SK-N-SH (cell line): ENCODE measurements around the gene C1orf159. TPM values are rescaled to one million over a fixed set of nuclear protein-coding genes. Genes with fewer than 3 reads are reported as not detected.

Source experiments
- CTCF ChIA-PET: fragments of 300-600, 350-600 bp; formaldehyde crosslinking; extraction: SDS; loops from one replicate; lab custom pipeline; 2021; lab: Yijun Ruan, JAX
- POLR2A ChIA-PET: fragments of 350-600 bp; sonication (Branson Sonifier 250); formaldehyde crosslinking; extraction: SDS; loops from one replicate; lab custom pipeline; 2020; ENCODE audit warnings: antibody characterized with exemption, inconsistent platforms; lab: Yijun Ruan, JAX
- DNase-seq: peaks from one replicate; pipeline ENCODE4 v3.0.0; 2012
- H2AFZ ChIP-seq: fragments of 200-600 bp; sonication (generic); 2 replicates; pipeline ENCODE4 v1.8.1; 2016; ENCODE audit warnings: antibody characterized with exemption, mild to moderate bottlenecking, low read depth
- H3F3A ChIP-seq: fragments of 200-600 bp; sonication (generic); replicated peaks from 2 replicates; pipeline ENCODE3; 2016; ENCODE audit warnings: antibody characterized with exemption, mild to moderate bottlenecking; ENCODE audit not compliant: insufficient read depth
- H3K27ac ChIP-seq, 2 experiments: fragments of 200-500 bp in 1 of 2; fragments of 200-600 bp in 1 of 2; sonication (Bioruptor generic) in 1 of 2; sonication (generic), shearing (Covaris generic) in 1 of 2; 2 replicates each; pipeline versions ENCODE4 v1.5.1 to v1.6.1; 2014 to 2016; ENCODE audit warnings: low read depth in 2 of 2, inconsistent platforms in 1 of 2, low read length in 1 of 2, mild to moderate bottlenecking in 1 of 2, mixed read lengths in 1 of 2
- H3K27me3 ChIP-seq: fragments of 200-600 bp; sonication (generic), shearing (Covaris generic); 2 replicates; pipeline ENCODE4 v1.6.1; 2016; ENCODE audit warnings: mixed run types; ENCODE audit not compliant: insufficient read depth
- H3K36me3 ChIP-seq, 2 experiments: fragments of 200-500 bp in 1 of 2; fragments of 200-600 bp in 1 of 2; sonication (Bioruptor generic) in 1 of 2; sonication (generic) in 1 of 2; replicated peaks in 1 of 2; 2 replicates each; pipeline versions ENCODE3 to v1.5.1; 2014 to 2016; ENCODE audit warnings: low read length in 1 of 2, mild to moderate bottlenecking in 1 of 2; ENCODE audit not compliant: insufficient read depth in 2 of 2, control insufficient read depth in 1 of 2
- H3K4me1 ChIP-seq, 2 experiments: fragments of 200-500 bp in 1 of 2; fragments of 200-600 bp in 1 of 2; sonication (Bioruptor generic) in 1 of 2; sonication (generic), shearing (Covaris generic) in 1 of 2; 2 replicates each; pipeline versions ENCODE4 v1.5.1 to v1.6.1; 2014 to 2016; ENCODE audit warnings: low read depth in 1 of 2, low read length in 1 of 2, mixed run types in 1 of 2; ENCODE audit not compliant: insufficient read depth in 2 of 2, control insufficient read depth in 1 of 2
- H3K4me2 ChIP-seq: fragments of 200-600 bp; sonication (generic), shearing (Covaris generic); 2 replicates; pipeline ENCODE4 v1.6.1; 2017; ENCODE audit warnings: mixed run types
- H3K4me3 ChIP-seq, 2 experiments: fragments of 200-500 bp in 1 of 2; fragments of 200-600 bp in 1 of 2; sonication (Bioruptor generic) in 1 of 2; sonication (generic), shearing (Covaris generic) in 1 of 2; 2 replicates each; pipeline versions ENCODE4 v1.5.1 to v1.8.1; 2014 to 2016; ENCODE audit warnings: low read depth in 2 of 2, inconsistent platforms in 1 of 2, low read length in 1 of 2, mild to moderate bottlenecking in 1 of 2, mixed read lengths in 1 of 2, moderate library complexity in 1 of 2
- H3K79me2 ChIP-seq: fragments of 200-600 bp; sonication (generic); 2 replicates; pipeline ENCODE4 v1.8.1; 2017; ENCODE audit warnings: mild to moderate bottlenecking; ENCODE audit not compliant: insufficient read depth
- H3K9ac ChIP-seq: fragments of 200-600 bp; sonication (generic); 2 replicates; pipeline ENCODE4 v1.6.1; 2017; ENCODE audit warnings: mixed run types
- H3K9me2 ChIP-seq: fragments of 200-600 bp; sonication (generic); 2 replicates; pipeline ENCODE4 v1.6.1; 2017; ENCODE audit warnings: mixed run types
- H3K9me3 ChIP-seq: fragments of 200-600 bp; sonication (generic); 2 replicates; pipeline ENCODE4 v1.6.1; 2017; ENCODE audit warnings: mixed run types, mild to moderate bottlenecking, moderate library complexity
- H4K20me1 ChIP-seq: fragments of 200-600 bp; sonication (generic); 2 replicates; pipeline ENCODE4 v1.6.1; 2017; ENCODE audit warnings: mild to moderate bottlenecking, mixed run types; ENCODE audit not compliant: insufficient read depth
- ELF1 ChIP-seq: IDR thresholded peaks from 2 replicates; pipeline ENCODE4 v1.4.0; 2012
- FOSL2 ChIP-seq: IDR thresholded peaks from 2 replicates; pipeline ENCODE4 v1.4.0; 2012; ENCODE audit warnings: low read depth, mild to moderate bottlenecking, moderate library complexity, borderline replicate concordance
- FOXM1 ChIP-seq: IDR thresholded peaks from 2 replicates; pipeline ENCODE4 v1.4.0; 2012; ENCODE audit warnings: low read depth, mild to moderate bottlenecking
- GABPA ChIP-seq: IDR thresholded peaks from 2 replicates; pipeline ENCODE4 v1.4.0; 2012; ENCODE audit warnings: low read depth, mild to moderate bottlenecking
- GATA2 ChIP-seq: sonication (generic); formaldehyde crosslinking; IDR thresholded peaks from 2 replicates; pipeline ENCODE4 v1.5.0; 2020; ENCODE audit warnings: mild to moderate bottlenecking, missing genetic modification reagents
- IRF3 ChIP-seq: fragments of 150-350 bp; IDR thresholded peaks from 2 replicates; pipeline ENCODE4 v1.6.1; 2016; ENCODE audit warnings: mild to moderate bottlenecking, low read depth, low read length
- JUND ChIP-seq: IDR thresholded peaks from 2 replicates; pipeline ENCODE4 v1.4.0; 2012
- NRF1 ChIP-seq: IDR thresholded peaks from 2 replicates; pipeline ENCODE4 v1.6.1; 2012; ENCODE audit warnings: low read depth, mild to moderate bottlenecking, low read length
- POLR2AphosphoS5 ChIP-seq: IDR thresholded peaks from 2 replicates; pipeline ENCODE4 v1.6.1; 2012; ENCODE audit warnings: low read depth, low read length
- RFX5 ChIP-seq: IDR thresholded peaks from 2 replicates; pipeline ENCODE4 v1.6.1; 2012; ENCODE audit warnings: mild to moderate bottlenecking, improper control_type of control experiment, low read length
- TAF1 ChIP-seq: IDR thresholded peaks from 2 replicates; pipeline ENCODE4 v1.6.1; 2012; ENCODE audit warnings: low read depth, mild to moderate bottlenecking, low read length, moderate library complexity, borderline replicate concordance
- TCF12 ChIP-seq: IDR thresholded peaks from 2 replicates; pipeline ENCODE4 v1.4.0; 2012
- USF2 ChIP-seq: fragments of 150-350 bp; IDR thresholded peaks from 2 replicates; pipeline ENCODE4 v1.6.1; 2017; ENCODE audit warnings: antibody characterized with exemption, low read length, low read depth, borderline replicate concordance
- YY1 ChIP-seq: IDR thresholded peaks from 2 replicates; pipeline ENCODE4 v1.4.0; 2012; ENCODE audit warnings: low read depth, mild to moderate bottlenecking
- WGBS: methylation state at CpG from one replicate; pipeline ENCODE4 v1.1.6; 2017; ENCODE audit warnings: low lambda C conversion rate; 5-methylcytosine and 5-hydroxymethylcytosine counted together
- polyA plus RNA-seq, 3 experiments: library from polyadenylated mRNA; depleted of rRNA; stranded (reverse); fragments of >200 nt; gene quantifications; 2 replicates each; pipeline ENCODE4 v1.2.3, GENCODE V29; 2012
- TF ChIP-seq, protein P1 (sequence below): IDR thresholded peaks from 2 replicates; pipeline ENCODE4 v1.6.1; 2012; ENCODE audit warnings: mild to moderate bottlenecking, low read depth, low read length, moderate library complexity
- TF ChIP-seq, protein P2 (sequence below): IDR thresholded peaks from 2 replicates; pipeline ENCODE4 v1.4.0; 2012; ENCODE audit warnings: low read depth, borderline replicate concordance
- TF ChIP-seq, protein P3 (sequence below): IDR thresholded peaks from 2 replicates; pipeline ENCODE4 v1.4.0; 2012; ENCODE audit warnings: low read depth

The C1orf159 gene
- polyA plus RNA-seq, 1 of the 3 experiments (the other 2 are of a cell fraction), result 10.2 TPM

- no peak for TF ChIP-seq FOXM1
- no peak for TF ChIP-seq USF2
- no peak for TF ChIP-seq GABPA
- TF ChIP-seq YY1, result no peak
- TF ChIP-seq RFX5, result no peak
- no peak for TF ChIP-seq JUND
Measured at GRCh38 chr1:1115136-1115785, 628 bp downstream of the C1orf159 start (continued).

GRCh38 chr1:1114431-1114830 is 1.5 kb downstream of the C1orf159 start:
- H3K9me3 ChIP-seq, result no peaks in the 10 kb centered on the region
- no peak overlapping the region for H3K4me3 ChIP-seq
- no peak overlapping the region for H2AFZ ChIP-seq
- H3K27me3 ChIP-seq, result 0 out of 2 replicates have a peak, but pooled peaks cover 6% of the 10 kb centered on the region
- H3K4me1 ChIP-seq, result peaks cover 0 to 10% of the 10 kb centered on the region in 2 experiments; a peak in 1 of 4 replicates
- no peak overlapping the region for H3K9ac ChIP-seq
- POLR2A ChIA-PET, result no interaction called here
- peak overlapping the region; percentile 71; the same call in 1 of the 2 replicates for H3K4me2 ChIP-seq
- H4K20me1 ChIP-seq, result no peaks in the 10 kb centered on the region
- DNase-seq, result no peak
- no peak overlapping the region for H3K27ac ChIP-seq
- H3K79me2 ChIP-seq, result peaks cover 8% of the 10 kb centered on the region; the same call in 1 of the 2 replicates
- TF ChIP-seq POLR2AphosphoS5 (no peak), NRF1 (no peak), TCF12 (no peak), IRF3 (no peak), GATA2 (CRISPR knock-in tag) (no peak), GABPA (no peak), FOSL2 (no peak), ELF1 (no peak), TAF1 (no peak)
- TF ChIP-seq, protein P1, sequence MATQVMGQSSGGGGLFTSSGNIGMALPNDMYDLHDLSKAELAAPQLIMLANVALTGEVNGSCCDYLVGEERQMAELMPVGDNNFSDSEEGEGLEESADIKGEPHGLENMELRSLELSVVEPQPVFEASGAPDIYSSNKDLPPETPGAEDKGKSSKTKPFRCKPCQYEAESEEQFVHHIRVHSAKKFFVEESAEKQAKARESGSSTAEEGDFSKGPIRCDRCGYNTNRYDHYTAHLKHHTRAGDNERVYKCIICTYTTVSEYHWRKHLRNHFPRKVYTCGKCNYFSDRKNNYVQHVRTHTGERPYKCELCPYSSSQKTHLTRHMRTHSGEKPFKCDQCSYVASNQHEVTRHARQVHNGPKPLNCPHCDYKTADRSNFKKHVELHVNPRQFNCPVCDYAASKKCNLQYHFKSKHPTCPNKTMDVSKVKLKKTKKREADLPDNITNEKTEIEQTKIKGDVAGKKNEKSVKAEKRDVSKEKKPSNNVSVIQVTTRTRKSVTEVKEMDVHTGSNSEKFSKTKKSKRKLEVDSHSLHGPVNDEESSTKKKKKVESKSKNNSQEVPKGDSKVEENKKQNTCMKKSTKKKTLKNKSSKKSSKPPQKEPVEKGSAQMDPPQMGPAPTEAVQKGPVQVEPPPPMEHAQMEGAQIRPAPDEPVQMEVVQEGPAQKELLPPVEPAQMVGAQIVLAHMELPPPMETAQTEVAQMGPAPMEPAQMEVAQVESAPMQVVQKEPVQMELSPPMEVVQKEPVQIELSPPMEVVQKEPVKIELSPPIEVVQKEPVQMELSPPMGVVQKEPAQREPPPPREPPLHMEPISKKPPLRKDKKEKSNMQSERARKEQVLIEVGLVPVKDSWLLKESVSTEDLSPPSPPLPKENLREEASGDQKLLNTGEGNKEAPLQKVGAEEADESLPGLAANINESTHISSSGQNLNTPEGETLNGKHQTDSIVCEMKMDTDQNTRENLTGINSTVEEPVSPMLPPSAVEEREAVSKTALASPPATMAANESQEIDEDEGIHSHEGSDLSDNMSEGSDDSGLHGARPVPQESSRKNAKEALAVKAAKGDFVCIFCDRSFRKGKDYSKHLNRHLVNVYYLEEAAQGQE, result no peak
- TF ChIP-seq, protein P2, sequence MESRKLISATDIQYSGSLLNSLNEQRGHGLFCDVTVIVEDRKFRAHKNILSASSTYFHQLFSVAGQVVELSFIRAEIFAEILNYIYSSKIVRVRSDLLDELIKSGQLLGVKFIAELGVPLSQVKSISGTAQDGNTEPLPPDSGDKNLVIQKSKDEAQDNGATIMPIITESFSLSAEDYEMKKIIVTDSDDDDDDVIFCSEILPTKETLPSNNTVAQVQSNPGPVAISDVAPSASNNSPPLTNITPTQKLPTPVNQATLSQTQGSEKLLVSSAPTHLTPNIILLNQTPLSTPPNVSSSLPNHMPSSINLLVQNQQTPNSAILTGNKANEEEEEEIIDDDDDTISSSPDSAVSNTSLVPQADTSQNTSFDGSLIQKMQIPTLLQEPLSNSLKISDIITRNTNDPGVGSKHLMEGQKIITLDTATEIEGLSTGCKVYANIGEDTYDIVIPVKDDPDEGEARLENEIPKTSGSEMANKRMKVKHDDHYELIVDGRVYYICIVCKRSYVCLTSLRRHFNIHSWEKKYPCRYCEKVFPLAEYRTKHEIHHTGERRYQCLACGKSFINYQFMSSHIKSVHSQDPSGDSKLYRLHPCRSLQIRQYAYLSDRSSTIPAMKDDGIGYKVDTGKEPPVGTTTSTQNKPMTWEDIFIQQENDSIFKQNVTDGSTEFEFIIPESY, result no peak
- TF ChIP-seq, protein P3, sequence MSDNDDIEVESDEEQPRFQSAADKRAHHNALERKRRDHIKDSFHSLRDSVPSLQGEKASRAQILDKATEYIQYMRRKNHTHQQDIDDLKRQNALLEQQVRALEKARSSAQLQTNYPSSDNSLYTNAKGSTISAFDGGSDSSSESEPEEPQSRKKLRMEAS, result no peak
- TF ChIP-seq, all 33 proteins: peak for 0
- Histone ChIP-seq H3K9me2 (no peaks in the 10 kb centered on the region), H3K36me3 (no peaks in the 10 kb centered on the region), H3F3A (no peaks in the 10 kb centered on the region)
- CTCF ChIA-PET, result interaction anchor here (0.9 kb wide), 1 partner anchor 112 kb away, joined by 3 read pairs; no protein-coding TSS in a partner anchor
- WGBS, result 97% methylated on average over 13 of the region's 13 CpGs
